T-helper 1 cell (primary cell): ENCODE measurements around the gene UBE2I.
"Not testable (repeated sequence)": the region's sequence is repeated elsewhere in the genome, so short reads cannot be mapped to it uniquely, and the experiment has no call there.

Experiments used
- DNase-seq, 5 donors: peaks; one replicate each; pipeline ENCODE4 v3.0.0-alpha.2; 2012 to 2020

The UBE2I gene

GRCh38 chr16:1314399-1315068 lies 5.1 kb downstream of the UBE2I start:
- DNase-seq: no peak

DNA sequence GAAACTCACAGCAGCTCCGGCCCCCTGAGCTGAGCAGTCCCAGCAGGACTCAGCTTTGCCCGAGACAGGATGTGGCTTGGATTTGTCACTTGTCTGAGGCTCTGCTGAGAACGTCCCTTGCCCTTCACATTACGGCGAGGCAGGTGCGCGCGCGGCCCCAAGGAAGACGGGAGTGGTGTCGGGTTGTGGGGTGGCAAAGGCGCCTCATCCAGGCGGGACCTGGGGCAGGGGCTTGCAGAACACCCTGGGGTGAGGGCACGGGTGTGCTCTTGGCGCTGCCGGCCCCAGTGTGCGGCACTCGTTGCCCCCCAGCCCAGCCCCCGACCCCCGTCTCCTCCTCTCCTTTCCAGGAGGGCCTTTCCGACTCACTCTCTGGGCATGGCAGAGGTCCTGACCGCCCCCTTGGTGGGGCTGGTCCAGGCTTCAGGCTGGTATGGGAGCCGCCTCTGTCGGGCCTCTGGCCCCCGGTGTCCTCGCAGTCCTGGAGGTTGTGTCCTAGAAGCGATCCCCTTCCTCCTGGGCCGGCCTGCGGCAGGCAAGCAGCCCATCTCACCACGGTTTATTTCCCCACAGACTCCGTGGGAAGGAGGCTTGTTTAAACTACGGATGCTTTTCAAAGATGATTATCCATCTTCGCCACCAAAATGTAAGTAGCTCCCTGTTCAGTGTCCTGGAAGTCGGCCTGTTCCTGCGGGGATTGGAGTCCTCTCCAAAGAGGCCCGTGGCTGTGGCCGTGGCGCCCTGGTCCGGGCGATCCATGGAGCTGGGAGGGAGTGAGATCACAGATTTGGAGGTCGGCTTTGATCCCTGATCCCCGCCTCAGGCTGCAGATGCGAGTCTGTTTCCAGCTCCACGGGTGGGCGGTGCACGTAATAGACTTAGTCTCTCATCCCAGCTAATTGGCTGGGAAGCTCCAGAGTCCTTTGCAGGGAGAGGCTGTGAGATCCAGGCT lies 5.9 kb downstream of the UBE2I start:
- peak in 1 of 5 donors; percentile 12 for DNase-seq

- DNase-seq: no peak
Observed at GRCh38 chr16:1316033-1316405, 6.6 kb downstream of the UBE2I start.

DNA sequence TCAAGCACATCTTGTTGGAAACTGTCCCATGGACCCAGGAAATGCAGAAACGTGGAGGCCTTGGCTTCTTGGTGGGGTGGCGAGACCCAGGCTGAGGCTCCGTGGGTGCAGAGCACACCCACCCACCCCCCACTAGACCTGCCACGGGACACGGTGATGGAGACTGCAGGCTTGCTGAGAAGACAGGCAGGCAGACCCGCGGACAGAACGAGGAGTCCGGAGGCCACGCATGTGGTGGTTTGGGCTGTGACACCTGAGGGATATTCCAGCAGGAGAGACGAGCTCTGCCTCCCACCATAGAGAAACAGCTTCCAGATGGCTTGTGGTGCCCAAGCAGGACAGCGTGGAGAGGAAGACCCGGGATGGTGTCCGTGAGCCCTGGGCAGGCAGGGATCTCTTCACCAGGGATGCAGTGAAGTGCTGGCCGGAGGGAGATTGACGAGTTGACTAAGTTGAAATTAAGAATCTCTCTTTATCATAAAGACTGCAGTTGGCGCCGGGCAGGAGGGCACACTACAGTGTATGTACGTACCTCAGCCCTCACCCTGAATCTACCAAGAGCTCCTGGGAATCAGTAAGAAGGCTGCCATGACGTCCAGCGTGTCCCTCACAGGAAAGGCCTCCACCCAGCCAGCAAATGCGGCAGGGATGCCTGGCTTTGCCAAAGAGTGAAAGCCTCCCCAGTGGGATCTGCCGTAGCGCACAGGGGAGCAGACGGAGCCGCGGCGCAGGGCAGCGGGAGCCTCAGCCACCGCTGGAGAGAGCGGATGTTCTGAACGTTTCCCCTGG lies 8.2 kb downstream of the UBE2I start:
- no peak for DNase-seq

DNA sequence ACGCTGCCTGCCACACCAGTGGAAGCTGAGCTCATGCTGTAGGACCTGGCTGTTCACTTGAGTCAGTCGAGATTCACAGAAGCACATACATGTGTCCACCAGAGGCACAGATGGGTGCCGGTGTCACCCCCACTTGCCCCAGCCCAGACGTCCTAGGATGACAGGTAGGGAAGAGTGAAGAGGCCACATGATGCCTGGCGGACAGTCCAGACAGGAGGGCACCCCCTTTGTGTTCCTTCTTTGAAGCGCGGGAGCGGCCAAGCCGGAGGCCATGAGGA lies 8.8 kb downstream of the UBE2I start:
- no peak for DNase-seq

DNA sequence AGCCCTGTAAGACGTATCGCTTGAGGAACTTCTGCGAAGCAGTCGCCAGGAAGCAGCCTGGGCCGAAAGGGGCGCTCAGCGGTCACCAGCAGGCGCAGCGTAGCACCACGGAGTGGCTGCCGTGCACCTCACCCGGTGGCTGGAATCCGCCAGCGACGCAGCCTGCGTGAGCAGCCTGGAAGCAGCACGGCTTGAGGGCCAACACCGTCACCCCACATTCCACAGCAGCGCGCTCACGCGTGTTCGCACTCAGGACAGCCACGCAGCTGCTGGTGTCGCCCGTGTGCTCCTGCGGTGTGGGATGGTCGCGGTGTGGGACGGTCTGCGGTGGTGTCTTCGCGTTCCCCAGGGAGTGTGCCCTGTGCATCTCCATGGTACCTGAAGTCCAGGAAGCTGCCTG lies 9.6 kb downstream of the UBE2I start:
- DNase-seq: no peak

DNA sequence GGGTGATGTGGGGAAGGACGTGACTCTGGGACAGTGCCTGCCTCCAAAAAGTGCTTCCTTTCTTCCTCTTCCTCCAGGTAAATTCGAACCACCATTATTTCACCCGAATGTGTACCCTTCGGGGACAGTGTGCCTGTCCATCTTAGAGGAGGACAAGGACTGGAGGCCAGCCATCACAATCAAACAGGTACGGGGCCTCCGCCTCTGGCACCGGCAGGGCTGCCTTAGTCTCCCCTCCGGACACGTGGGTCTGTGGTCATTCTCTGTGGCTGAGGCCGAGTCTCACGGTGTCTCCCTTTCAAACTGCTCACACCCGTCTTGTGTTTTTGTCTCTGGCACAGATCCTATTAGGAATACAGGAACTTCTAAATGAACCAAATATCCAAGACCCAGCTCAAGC lies 10.7 kb downstream of the UBE2I start:
- no peak for DNase-seq

GRCh38 chr16:1320658-1321240 lies 11.3 kb downstream of the UBE2I start:
- no peak for DNase-seq

GRCh38 chr16:1322407-1322806 lies 13.0 kb downstream of the UBE2I start:
- no peak for DNase-seq

- DNase-seq: no peak
Observed at GRCh38 chr16:1323296-1324239, 14.1 kb downstream of the UBE2I start.

DNA sequence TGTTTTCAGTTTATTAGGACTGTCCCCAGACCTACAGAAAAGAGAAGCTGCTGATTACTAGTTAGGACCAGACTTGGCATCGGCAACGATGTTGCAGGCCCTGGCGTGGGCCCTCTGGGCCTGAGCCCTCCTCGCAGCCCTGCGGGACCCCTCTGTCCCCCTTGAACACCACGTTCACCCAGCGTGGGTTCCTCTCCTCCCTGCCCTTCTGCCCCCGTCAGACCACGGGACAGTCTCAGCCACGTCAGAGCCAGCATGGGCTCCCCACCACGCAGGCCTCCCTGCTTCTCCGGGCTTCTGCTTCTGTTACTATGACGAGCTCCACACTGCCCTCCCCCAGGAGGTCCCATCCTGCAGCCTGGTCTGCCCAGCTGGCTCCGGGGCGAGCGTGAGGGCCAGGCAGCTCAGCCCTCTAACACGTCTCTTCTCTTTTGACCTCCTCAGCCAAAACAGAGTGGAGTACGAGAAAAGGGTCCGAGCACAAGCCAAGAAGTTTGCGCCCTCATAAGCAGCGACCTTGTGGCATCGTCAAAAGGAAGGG lies 14.9 kb downstream of the UBE2I start:
- DNase-seq: no peak

DNA sequence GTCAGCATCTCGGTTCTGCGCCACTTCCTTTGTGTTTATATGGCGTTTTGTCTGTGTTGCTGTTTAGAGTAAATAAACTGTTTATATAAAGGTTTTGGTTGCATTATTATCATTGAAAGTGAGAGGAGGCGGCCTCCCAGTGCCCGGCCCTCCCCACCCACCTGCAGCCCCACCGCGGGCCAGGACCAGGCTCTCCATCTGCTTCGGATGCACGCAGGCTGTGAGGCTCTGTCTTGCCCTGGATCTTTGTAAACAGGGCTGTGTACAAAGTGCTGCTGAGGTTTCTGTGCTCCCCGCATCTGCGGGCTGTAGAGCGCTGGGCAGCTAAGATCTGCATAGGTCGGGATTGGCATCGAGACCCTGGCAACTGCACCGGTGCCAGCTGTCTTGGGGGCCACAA lies 15.8 kb downstream of the UBE2I start:
- no peak for DNase-seq

GRCh38 chr16:1325673-1326371 lies 16.4 kb downstream of the UBE2I start:
- no peak for DNase-seq

GRCh38 chr16:1326391-1326790 lies 17.0 kb downstream of the UBE2I start:
- DNase-seq: no peak

DNA sequence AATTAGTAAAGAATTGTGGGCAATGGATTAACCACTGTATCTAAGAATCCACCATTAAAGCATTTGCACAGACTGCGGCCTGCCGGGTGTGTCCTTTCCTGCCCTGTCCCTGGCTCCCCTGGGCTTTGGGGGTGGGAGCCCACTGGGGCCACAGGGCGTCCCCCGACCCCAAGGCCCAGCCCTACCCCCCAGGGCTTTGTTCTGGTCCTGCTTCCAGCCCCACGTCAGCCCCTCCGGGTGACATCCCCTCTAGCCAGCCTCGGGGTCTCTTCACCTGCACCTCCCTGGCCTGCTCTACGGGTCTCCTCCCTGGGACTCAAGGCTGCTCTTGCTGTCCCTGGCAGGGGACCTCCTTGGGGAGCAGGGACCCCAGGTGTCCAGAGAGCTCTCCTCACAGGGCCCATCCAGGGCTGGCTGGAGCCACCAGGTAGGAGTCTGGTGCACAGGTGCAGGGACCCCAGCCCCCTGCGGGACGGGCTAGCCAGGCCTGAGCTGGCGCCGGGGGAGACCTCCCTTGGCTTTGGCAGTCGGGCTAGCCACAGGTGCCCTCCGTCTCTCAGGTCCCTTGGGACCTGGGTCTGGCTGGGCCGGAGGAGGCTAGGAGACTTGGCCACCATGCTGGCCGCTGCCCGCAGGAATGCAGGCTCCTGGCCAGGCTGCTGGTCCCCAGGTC lies 17.6 kb downstream of the UBE2I start:
- DNase-seq: no peak

DNA sequence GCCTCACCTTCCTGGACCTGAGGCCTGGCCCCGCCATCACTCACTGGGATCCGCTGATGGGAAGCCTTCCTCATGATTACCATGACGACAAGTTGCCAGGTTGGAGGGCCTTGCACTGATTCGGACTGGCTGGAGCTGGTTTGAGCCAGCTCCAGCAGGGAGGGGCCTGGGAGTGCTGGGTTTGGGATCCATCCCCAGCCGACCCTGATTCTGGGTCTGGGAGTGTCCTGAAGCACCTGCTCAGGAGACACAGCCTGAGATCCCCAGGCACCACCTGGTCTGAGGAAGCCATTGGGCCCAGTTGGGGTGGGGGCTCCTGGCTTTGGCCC lies 18.1 kb downstream of the UBE2I start:
- no peak for DNase-seq

DNA sequence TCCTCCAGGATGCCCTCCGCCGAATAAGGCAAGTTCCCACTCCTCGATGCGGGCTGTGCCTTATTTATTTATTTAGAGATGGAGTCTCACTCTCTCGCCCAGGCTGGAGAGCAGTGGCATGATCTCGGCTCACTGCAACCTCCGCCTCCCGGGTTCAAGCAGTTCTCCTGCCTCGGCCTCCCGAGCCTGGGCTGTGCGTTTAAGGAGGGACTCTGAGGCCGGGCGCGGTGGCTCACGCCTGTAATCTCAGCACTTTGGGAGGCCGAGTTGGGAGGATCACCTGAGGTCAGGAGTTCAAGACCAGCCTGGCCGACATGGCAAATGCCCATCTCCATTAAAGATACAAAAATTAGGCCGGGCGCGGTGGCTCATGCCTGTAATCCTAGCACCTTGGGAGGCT lies 18.7 kb downstream of the UBE2I start:
- not testable (repeated sequence) for DNase-seq

GRCh38 chr16:1328961-1329360 lies 19.5 kb downstream of the UBE2I start:
- DNase-seq: not testable (repeated sequence)

DNA sequence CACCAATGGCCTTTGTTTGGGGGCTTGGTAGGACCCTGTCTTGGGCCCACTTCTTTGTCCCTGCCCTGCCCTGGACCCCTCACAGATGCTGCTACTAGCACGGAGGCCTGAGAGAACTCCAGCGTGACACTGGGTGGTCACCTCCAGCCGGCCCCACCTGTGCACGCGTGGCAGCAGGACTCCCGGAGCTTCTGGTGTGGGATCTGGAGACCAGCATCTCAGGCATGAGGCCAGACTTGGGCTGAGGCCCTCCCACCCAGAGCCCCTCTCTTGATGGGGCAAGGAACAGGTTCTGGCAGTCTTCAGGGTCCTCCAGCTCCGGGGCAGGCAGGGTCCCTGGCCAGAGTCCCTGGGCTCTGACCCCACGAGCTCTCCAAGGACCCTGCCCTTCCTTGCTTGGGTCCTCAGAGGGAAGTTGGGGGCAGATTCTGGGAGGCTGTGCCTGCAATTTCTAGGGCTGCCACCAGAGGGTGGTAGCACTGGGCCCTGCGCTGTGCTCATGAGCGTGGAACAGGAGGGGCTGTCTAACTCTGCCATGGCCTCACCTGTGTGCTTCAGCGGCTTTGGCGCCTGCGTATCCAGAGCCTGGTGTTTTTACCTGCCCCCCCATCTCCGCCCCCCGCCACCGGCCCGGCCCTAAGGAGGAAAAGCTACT lies 21.0 kb downstream of the UBE2I start:
- no peak for DNase-seq
